GM18511 (cell line): ENCODE measurements around the gene FFAR1.

ENCODE experiments used
- ATAC-seq: cut with Tn5 transposase; IDR thresholded peaks from one replicate; pipeline ENCODE4 v1.9.1; 2021; ENCODE audit warnings: mild to moderate bottlenecking, moderate library complexity; ENCODE audit not compliant: unreplicated experiment

Gene FFAR1

DNA sequence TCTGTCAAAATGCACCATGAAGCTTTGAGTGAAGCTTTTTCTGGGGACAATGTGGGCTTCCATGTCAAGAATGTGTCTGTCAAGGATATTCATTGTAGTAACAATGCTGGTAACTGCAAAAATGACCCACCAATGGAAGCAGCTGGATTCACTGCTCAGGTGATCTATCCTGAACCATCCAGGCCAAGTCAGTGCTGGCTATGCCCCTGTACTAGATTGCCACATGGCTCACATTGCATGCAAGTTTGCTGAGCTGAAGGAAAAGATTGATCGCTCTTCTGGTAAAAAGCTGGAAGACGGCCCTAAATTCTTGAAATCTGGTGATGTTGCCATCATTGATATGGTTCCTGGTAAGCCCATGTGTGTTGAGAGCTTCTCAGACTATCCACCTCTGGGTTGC, 35.8 kb downstream of the FFAR1 start:
- ATAC-seq, result no peak

DNA sequence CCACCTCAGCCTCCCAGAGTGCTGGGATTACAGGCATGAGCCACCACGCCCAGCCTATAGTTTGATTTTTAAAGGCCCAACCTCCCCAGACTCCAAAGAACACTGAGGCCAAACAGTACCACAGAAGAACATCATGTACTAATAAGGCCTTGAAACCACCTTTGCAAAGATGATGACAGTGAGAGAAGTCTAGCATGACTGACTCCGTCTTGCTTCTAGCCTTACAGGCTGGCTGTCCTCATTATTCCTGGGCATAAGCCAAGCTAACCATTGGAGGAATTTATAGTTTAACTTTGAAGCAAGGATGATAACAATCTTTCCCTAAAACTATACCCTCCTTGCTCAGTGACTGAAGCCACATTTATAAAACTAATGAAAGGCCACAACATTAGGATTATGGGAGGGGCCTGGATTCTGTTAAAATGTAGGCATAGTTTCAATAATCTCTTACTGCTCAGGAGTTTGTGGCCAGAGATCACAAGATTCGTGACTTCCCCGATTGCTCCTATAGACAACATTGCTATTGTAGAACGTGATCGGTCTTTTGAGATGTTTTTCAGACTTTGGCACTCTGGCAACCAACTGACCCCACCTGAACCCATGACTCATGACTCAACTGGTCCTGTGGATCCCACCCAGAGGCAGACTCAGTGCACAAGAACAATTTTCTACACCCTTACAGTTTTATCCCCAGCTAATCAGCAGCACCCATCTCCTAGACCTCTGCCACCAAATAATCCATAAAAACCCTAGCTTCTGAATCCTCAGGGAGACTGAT, 40.8 kb downstream of the FFAR1 start:
- ATAC-seq, result no peak

- ATAC-seq, result no peak
These were observed 41.6 kb downstream of the FFAR1 start for GRCh38 chr19:35389192-35389861.

- ATAC-seq, result no peak
These were observed 45.3 kb downstream of the FFAR1 start for GRCh38 chr19:35392742-35393715.

- no peak for ATAC-seq
These were observed 47.9 kb downstream of the FFAR1 start for GRCh38 chr19:35395382-35396199.

DNA sequence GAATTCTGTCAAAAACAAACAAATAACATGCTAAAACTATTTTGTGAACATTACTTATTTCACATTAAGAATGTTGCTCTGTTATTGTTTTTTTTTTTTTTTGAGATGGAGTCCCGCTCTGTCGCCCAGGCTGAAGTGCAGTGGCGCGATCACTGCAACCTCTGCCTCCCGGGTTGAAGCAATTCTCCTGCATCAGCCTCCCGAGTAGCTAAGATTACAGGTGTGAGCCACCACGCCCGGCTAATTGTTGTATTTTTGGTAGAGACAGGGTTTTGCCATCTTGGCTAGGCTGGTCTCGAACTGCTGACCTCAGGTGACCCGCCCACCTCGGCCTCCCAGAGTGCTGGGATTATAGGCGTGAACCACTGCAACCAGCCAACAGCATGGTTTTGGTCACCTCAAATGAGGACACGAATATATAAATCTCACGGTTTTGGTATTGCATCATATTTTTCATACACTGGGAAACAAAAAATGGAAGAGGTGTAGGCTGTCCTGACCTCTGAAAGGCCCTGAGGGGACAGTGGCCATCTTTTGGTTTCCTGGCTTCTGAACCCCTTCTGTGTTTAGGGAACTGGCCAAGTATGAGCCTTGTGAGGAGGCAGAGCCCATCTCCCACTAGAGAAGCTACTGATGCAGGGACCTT, 48.7 kb downstream of the FFAR1 start:
- ATAC-seq, result no peak

GRCh38 chr19:35397064-35397463, 49.4 kb downstream of the FFAR1 start:
- ATAC-seq, result no peak
